GM12891 (cell line): ENCODE measurements around the gene PROSER2.

Experiments
- POLR2A ChIP-seq: IDR thresholded peaks from 2 replicates; pipeline ENCODE4 v1.6.1; 2011; ENCODE audit warnings: low read depth, low read length, control low read depth
- POLR2AphosphoS5 ChIP-seq: IDR thresholded peaks from 2 replicates; pipeline ENCODE4 v1.6.1; 2011; ENCODE audit warnings: low read depth, low read length, control low read depth
- TAF1 ChIP-seq: IDR thresholded peaks from 2 replicates; pipeline ENCODE4 v1.6.1; 2011; ENCODE audit warnings: low read depth, low read length, control low read depth

GRCh38 chr10:11886138-11886474, 63.0 kb downstream of the PROSER2 start:
- no peak for TF ChIP-seq POLR2AphosphoS5
- TF ChIP-seq POLR2A = no peak
- no peak for TF ChIP-seq TAF1
